WTC11 (cell line): ENCODE results near the gene SLIT1. TPM values are rescaled to one million over a fixed set of nuclear protein-coding genes. Genes with fewer than 3 reads are reported as not detected.

Experiments
- ATAC-seq: fragments of 200-7000 bp; cut with Tn5 transposase; 2 replicates; pipeline ENCODE4 v1.10.0; 2021; ENCODE audit warnings: mild to moderate bottlenecking, moderate library complexity
- CTCF ChIA-PET: fragments of 300-600 bp; sonication (Branson Sonifier 250); formaldehyde crosslinking; loops from one replicate; lab custom pipeline; 2021; ENCODE audit warnings: antibody characterized with exemption; lab: Charles Lee
- POLR2A ChIA-PET: fragments of 350-600 bp; sonication (Branson Sonifier 250); formaldehyde crosslinking; loops from one replicate; lab custom pipeline; 2021; ENCODE audit warnings: antibody characterized with exemption; lab: Charles Lee
- DNase-seq: peaks from one replicate; pipeline ENCODE4 v3.0.0; 2021; ENCODE audit warnings: low spot score
- H3K27ac Mint-ChIP-seq: 2 replicates; pipeline ENCODE4 v1.8.0; 2021; ENCODE audit warnings: mixed read lengths
- H3K27me3 Mint-ChIP-seq: 2 replicates; pipeline ENCODE4 v1.8.0; 2021; ENCODE audit warnings: low read depth, mild to moderate bottlenecking, moderate library complexity, mixed read lengths
- H3K36me3 Mint-ChIP-seq: 2 replicates; pipeline ENCODE4 v1.8.0; 2021; ENCODE audit warnings: mixed read lengths
- H3K4me1 Mint-ChIP-seq: 2 replicates; pipeline ENCODE4 v1.8.0; 2022; ENCODE audit warnings: mixed read lengths
- H3K4me3 Mint-ChIP-seq: 2 replicates; pipeline ENCODE4 v1.8.0; 2021; ENCODE audit warnings: mild to moderate bottlenecking, moderate library complexity, mixed read lengths
- H3K9me3 Mint-ChIP-seq: 2 replicates; pipeline ENCODE4 v1.8.0; 2021; ENCODE audit warnings: mixed read lengths
- ATF6 ChIP-seq: sonication (generic); formaldehyde crosslinking; IDR thresholded peaks from 2 replicates; pipeline ENCODE4 v1.8.1; 2023; ENCODE audit warnings: mild to moderate bottlenecking, missing genetic modification reagents
- CBFB ChIP-seq: sonication (generic); formaldehyde crosslinking; IDR thresholded peaks from 2 replicates; pipeline ENCODE4 v1.8.1; 2022; ENCODE audit warnings: mild to moderate bottlenecking, low read depth, missing genetic modification reagents
- E2F1 ChIP-seq: sonication (generic); formaldehyde crosslinking; IDR thresholded peaks from 2 replicates; pipeline ENCODE4 v1.8.0; 2022; ENCODE audit warnings: mild to moderate bottlenecking, missing genetic modification reagents
- E2F4 ChIP-seq: sonication (generic); formaldehyde crosslinking; IDR thresholded peaks from 2 replicates; pipeline ENCODE4 v1.8.1; 2022; ENCODE audit warnings: low read depth, mild to moderate bottlenecking, moderate library complexity, missing genetic modification reagents, borderline replicate concordance
- EMX1 ChIP-seq: fragments of 250-450 bp; sonication (Bioruptor Pico); IDR thresholded peaks from 2 replicates; pipeline ENCODE4 v1.8.0; 2021; ENCODE audit warnings: mild to moderate bottlenecking
- ESRRA ChIP-seq: sonication (generic); formaldehyde crosslinking; IDR thresholded peaks from 2 replicates; pipeline ENCODE4 v1.8.1; 2022; ENCODE audit warnings: mild to moderate bottlenecking, missing genetic modification reagents, borderline replicate concordance
- FOXK1 ChIP-seq: sonication (generic); formaldehyde crosslinking; IDR thresholded peaks from 2 replicates; pipeline ENCODE4 v1.8.0; 2022; ENCODE audit warnings: mild to moderate bottlenecking, moderate library complexity, missing genetic modification reagents
- FOXP1 ChIP-seq: sonication (generic); formaldehyde crosslinking; IDR thresholded peaks from 2 replicates; pipeline ENCODE4 v1.8.0; 2022; ENCODE audit warnings: missing genetic modification reagents, mild to moderate bottlenecking, moderate library complexity, borderline replicate concordance
- GRHL2 ChIP-seq: fragments of 250-450 bp; sonication (Bioruptor Pico); IDR thresholded peaks from 2 replicates; pipeline ENCODE4 v1.8.0; 2022; ENCODE audit warnings: mild to moderate bottlenecking, moderate library complexity; ENCODE audit not compliant: insufficient replicate concordance, severe bottlenecking
- HMGA2 ChIP-seq: fragments of 250-450 bp; sonication (Bioruptor Pico); IDR thresholded peaks from 2 replicates; pipeline ENCODE4 v1.4.0; 2021; ENCODE audit warnings: mild to moderate bottlenecking, moderate library complexity
- JUN ChIP-seq: sonication (generic); formaldehyde crosslinking; IDR thresholded peaks from 2 replicates; pipeline ENCODE4 v1.8.0; 2023; ENCODE audit warnings: mild to moderate bottlenecking, missing genetic modification reagents
- MXD4 ChIP-seq: fragments of 250-450 bp; sonication (Bioruptor Pico); IDR thresholded peaks from 2 replicates; pipeline ENCODE4 v1.8.0; 2021; ENCODE audit warnings: mild to moderate bottlenecking, moderate library complexity, borderline replicate concordance
- NFATC4 ChIP-seq: fragments of 250-450 bp; sonication (Bioruptor Pico); IDR thresholded peaks from 2 replicates; pipeline ENCODE4 v1.9.0; 2021; ENCODE audit warnings: mild to moderate bottlenecking
- NFE2L1 ChIP-seq: sonication (generic); formaldehyde crosslinking; IDR thresholded peaks from 2 replicates; pipeline ENCODE4 v1.8.1; 2023; ENCODE audit warnings: missing genetic modification reagents
- NR2C2 ChIP-seq: sonication (generic); formaldehyde crosslinking; IDR thresholded peaks from 2 replicates; pipeline ENCODE4 v1.8.0; 2022; ENCODE audit warnings: mild to moderate bottlenecking, missing genetic modification reagents
- PRRX2 ChIP-seq: fragments of 250-450 bp; sonication (Bioruptor Pico); IDR thresholded peaks from 2 replicates; pipeline ENCODE4 v1.8.0; 2021; ENCODE audit warnings: mild to moderate bottlenecking
- ZNF263 ChIP-seq: sonication (generic); formaldehyde crosslinking; IDR thresholded peaks from 2 replicates; pipeline ENCODE4 v1.8.1; 2022; ENCODE audit warnings: low read depth, mild to moderate bottlenecking, moderate library complexity, missing genetic modification reagents
- ZNF396 ChIP-seq: fragments of 250-450 bp; sonication (Bioruptor Pico); IDR thresholded peaks from 2 replicates; pipeline ENCODE4 v1.8.0; 2021; ENCODE audit warnings: mild to moderate bottlenecking, moderate library complexity, borderline replicate concordance
- ZNF671 ChIP-seq: fragments of 250-450 bp; sonication (Bioruptor Pico); IDR thresholded peaks from 2 replicates; pipeline ENCODE4 v1.8.0; 2021; ENCODE audit warnings: mild to moderate bottlenecking
- total RNA-seq: library from RNA; stranded (reverse); gene quantifications from 3 replicates; pipeline ENCODE4 v1.2.3, GENCODE V29; 2021
- TF ChIP-seq, protein P1 (sequence below): sonication (generic); formaldehyde crosslinking; IDR thresholded peaks from 2 replicates; pipeline ENCODE4 v1.8.0; 2023; ENCODE audit warnings: missing genetic modification reagents

Gene SLIT1
- total RNA-seq, 1 experiment from 2014 or later = 1.6 TPM

DNA sequence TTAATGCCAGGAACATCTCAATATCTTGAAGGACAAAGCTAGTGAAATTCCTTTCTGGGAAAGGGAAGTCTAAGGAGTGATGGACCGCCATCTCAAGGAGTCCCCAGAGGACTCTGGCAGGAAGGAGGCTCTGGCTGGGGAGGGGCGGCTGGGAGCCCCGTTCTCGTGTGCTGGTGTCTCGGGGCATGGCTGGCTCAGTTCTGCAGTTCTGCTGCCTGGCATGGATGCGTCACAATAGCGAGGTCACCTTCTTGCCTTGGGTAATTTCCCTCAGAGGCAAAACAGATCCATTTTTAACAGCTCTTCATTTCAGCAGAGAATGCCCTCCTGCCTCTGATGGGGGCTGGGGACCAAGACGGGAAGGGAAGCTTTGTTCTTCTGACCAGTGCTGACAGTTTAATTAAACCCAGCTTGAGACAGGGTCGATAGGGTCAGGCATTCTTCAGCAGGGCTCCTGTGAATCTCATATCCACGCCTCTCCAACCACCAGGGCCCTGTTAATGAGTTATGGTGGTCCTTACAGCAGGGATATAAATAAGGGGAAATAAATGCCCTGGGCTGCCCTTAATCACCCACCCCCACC is 35.7 kb downstream of the SLIT1 start (continued):
- TF ChIP-seq ZNF671 (CRISPR knock-in tag) (no peak), ESRRA (CRISPR knock-in tag) (no peak), NFE2L1 (no peak), ZNF396 (CRISPR knock-in tag) (no peak)
- TF ChIP-seq, protein P1, sequence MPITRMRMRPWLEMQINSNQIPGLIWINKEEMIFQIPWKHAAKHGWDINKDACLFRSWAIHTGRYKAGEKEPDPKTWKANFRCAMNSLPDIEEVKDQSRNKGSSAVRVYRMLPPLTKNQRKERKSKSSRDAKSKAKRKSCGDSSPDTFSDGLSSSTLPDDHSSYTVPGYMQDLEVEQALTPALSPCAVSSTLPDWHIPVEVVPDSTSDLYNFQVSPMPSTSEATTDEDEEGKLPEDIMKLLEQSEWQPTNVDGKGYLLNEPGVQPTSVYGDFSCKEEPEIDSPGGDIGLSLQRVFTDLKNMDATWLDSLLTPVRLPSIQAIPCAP = no peak

- POLR2A ChIA-PET = interaction anchor here (0.6 kb wide), 1 partner anchor 60 kb away, joined by 3 read pairs; no protein-coding TSS in a partner anchor
- Mint-ChIP-seq H3K36me3 (no peaks in the 10 kb centered on the region), H3K4me3 (no peak overlapping the region), H3K9me3 (no peaks in the 10 kb centered on the region), H3K27ac (no peak overlapping the region), H3K4me1 (peaks cover 9% of the 10 kb centered on the region; the same call in 1 of the 2 replicates), H3K27me3 (no peaks in the 10 kb centered on the region)
- no peak for TF ChIP-seq JUN
- CTCF ChIA-PET = interaction anchor here (1.0 to 2.3 kb wide), 8 partner anchors 9 to 124 kb away, joined by 3 to 8 read pairs (median 6); no protein-coding TSS in a partner anchor
- DNase-seq (no peak), ATAC-seq (peak; percentile 41; the same call in 1 of the 2 replicates)
These were observed 36.7 kb downstream of the SLIT1 start for GRCh38 chr10:97149079-97149531.

GRCh38 chr10:97144297-97144696 is 41.5 kb downstream of the SLIT1 start:
- Mint-ChIP-seq H3K9me3 (no peaks in the 10 kb centered on the region), H3K4me1 (peaks cover 19% of the 10 kb centered on the region), H3K36me3 (no peaks in the 10 kb centered on the region), H3K4me3 (no peak overlapping the region), H3K27me3 (no peaks in the 10 kb centered on the region; the same call in 1 of the 2 replicates), H3K27ac (no peak overlapping the region)
- ATAC-seq (no peak), DNase-seq (no peak)
- TF ChIP-seq ATF6 (no peak), FOXP1 (CRISPR knock-in tag) (no peak), FOXK1 (CRISPR knock-in tag) (no peak), HMGA2 (CRISPR knock-in tag) (no peak), MXD4 (CRISPR knock-in tag) (no peak)
- ChIA-PET CTCF (no interaction called here), POLR2A (no interaction called here)

GRCh38 chr10:97142834-97143233 is 42.9 kb downstream of the SLIT1 start:
- TF ChIP-seq GRHL2 (no peak), NFATC4 (CRISPR knock-in tag) (no peak), EMX1 (CRISPR knock-in tag) (no peak), PRRX2 (CRISPR knock-in tag) (no peak), NR2C2 (CRISPR knock-in tag) (no peak), E2F1 (CRISPR knock-in tag) (no peak), ZNF263 (CRISPR knock-in tag) (no peak), NFE2L1 (no peak), E2F4 (CRISPR knock-in tag) (no peak), CBFB (no peak), ZNF671 (CRISPR knock-in tag) (no peak)
- Mint-ChIP-seq H3K9me3 (no peaks in the 10 kb centered on the region), H3K27me3 (no peaks in the 10 kb centered on the region; the same call in 1 of the 2 replicates), H3K4me1 (peaks cover 16% of the 10 kb centered on the region), H3K27ac (no peak overlapping the region), H3K4me3 (no peak overlapping the region), H3K36me3 (no peaks in the 10 kb centered on the region)
- ChIA-PET CTCF (no interaction called here), POLR2A (no interaction called here)
- DNase-seq = no peak
- ATAC-seq = no peak
